Rectal smooth muscle tissue (tissue), 1 donor: ENCODE data around the gene AP3D1.
A peak's percentile ranks its signal among the peaks of the same experiment; 100 is the strongest.
"Not testable (repeated sequence)": the region's sequence is repeated elsewhere in the genome, so short reads cannot be mapped to it uniquely, and the experiment has no call there.

ENCODE experiments used
- H3K27ac ChIP-seq: one replicate; pipeline ENCODE4 v1.7.0; 2013; ENCODE audit warnings: low read depth, low read length, inconsistent platforms
- H3K27me3 ChIP-seq: one replicate; pipeline ENCODE4 v1.7.0; 2013; ENCODE audit warnings: low read length; ENCODE audit not compliant: control insufficient read depth, insufficient read depth
- H3K36me3 ChIP-seq: one replicate; pipeline ENCODE4 v1.7.0; 2013; ENCODE audit warnings: low read length; ENCODE audit not compliant: control insufficient read depth, insufficient read depth
- H3K4me1 ChIP-seq: one replicate; pipeline ENCODE4 v1.7.0; 2013; ENCODE audit warnings: low read length; ENCODE audit not compliant: control insufficient read depth, insufficient read depth
- H3K4me3 ChIP-seq: one replicate; pipeline ENCODE4 v1.7.0; 2013; ENCODE audit warnings: low read length
- H3K9ac ChIP-seq: one replicate; pipeline ENCODE4 v1.7.0; 2013; ENCODE audit warnings: low read length

Gene AP3D1

DNA sequence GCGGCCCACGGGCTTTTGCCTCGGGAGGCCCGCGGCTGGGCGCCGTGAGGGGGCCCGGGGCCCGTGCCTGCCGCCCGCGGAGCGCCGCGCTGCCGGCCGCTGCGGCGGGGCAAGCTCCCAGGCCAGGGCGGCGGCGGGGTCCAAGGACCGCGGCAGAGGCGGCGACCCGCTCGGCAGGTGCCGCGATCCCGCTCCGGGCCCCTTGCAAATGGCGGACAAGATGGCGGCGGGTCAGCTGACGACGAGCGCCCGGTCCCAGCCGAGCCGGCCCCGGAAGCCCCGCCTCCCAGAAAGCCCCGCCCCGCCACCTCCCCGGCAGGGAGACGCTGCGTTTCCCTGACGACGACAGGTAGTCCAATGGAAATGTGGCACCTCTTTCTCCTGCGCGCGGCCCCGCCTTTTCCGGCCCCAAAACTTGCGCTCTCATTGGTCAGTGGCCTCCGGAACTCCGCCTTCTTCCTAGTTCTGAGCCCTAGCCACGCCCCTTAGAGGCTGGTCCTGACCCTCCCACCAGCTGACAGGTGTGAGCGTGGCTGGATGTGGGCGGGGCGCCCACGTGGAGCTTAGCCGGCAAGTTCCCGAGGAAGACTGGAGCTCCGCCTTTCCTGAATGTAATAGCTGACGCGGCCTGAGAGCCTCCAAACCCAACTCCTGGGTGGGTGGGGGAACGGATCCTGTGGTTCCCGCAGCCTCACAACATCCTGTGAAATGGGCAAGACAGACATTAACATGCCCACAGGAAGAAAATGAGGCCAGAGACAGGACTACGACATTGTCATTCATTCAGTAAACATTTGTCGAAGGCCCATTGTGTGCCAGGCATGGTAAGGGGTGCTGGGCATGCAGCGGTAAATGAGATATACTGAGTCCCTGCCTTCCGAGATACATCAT, at the start of gene AP3D1:
TSS of gene AP3D1 (minus strand) at position 228 of the 891 bp plus-strand sequence. CDS start 232 bp downstream, outside the sequence.
- peak within 1 kb of the TSS; percentile 26 for H3K9ac ChIP-seq
- H3K27ac ChIP-seq: peak within 1 kb of the TSS; percentile 74
- H3K4me3 ChIP-seq: peak within 1 kb of the TSS; percentile 68
- H3K36me3 ChIP-seq: no peaks in the 10 kb centered on the region
- peaks cover 9% of the 10 kb centered on the region for H3K4me1 ChIP-seq
- no peaks in the 10 kb centered on the region for H3K27me3 ChIP-seq

DNA sequence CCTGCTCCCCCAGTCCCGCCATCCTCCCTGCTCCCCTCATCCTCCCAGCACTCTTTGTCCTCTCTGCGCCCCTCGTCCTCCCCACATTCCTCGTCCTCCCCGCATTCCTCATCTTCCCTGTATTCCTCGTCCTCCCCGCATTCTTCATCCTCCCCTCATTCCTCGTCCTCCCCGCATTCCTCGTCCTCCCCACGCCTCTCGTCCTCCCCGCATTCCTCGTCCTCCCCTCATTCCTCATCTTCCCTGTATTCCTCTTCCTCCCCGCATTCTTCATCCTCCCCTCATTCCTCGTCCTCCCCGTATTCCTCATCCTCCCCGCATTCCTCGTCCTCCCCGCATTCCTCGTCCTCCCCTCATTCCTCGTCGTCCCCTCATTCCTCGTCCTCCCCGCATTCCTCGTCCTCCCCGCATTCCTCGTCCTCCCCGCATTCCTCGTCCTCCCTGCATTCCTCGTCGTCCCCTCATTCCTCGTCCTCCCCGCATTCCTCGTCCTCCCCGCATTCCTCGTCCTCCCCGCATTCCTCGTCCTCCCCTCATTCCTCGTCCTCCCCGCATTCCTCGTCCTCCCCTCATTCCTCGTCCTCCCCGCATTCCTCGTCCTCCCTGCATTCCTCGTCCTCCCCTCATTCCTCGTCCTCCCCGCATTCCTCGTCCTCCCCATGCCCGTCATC, 49.4 kb upstream of the AP3D1 start:
- H3K9ac ChIP-seq: not testable (repeated sequence)

DNA sequence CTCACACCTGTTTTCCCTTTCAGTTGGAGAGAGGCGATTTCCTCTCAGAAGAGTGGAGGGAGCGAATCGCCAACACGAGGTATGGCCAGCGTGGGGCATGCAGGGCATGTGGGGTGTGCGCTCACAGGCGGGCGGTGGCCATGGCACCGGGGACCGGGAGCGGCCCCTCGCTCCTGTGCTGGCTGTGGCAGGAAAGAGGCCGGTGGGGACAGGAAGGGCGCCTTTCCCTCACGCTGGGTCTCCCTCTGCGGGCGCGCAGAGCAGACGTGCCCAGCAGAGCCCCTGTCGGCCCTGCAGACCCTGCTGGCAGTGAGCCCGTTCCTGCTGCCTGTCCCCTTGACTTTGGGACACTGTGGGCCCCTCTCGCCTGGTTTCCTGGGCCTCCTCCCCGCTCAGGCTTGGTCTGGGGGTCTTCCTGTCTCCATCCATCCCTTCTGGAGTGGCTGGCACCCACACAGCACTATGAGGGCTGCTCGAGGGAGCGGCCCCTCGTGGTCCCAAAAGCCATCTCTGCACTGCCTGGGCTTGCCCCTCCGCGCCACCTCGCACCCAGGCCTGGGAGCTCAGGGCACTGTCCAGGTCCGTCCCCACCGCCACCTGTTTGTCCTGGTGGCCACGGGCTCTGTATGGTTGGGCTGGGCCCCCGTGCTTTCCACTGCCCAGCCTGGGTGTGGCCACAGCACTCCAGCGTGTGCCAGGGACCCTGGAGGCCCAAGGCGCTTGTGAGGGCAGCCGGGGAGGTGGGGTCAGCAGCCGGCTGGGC, 48.7 kb upstream of the AP3D1 start:
- Histone ChIP-seq H3K4me3 (no peak overlapping the region), H3K4me1 (no peaks in the 10 kb centered on the region), H3K27me3 (no peaks in the 10 kb centered on the region), H3K36me3 (peaks cover 17% of the 10 kb centered on the region), H3K27ac (no peak overlapping the region), H3K9ac (no peak overlapping the region)

More for the DNA sequence above, 49.4 kb upstream of the AP3D1 start:
- H3K27me3 ChIP-seq, H3K4me1 ChIP-seq, H3K4me3 ChIP-seq, H3K27ac ChIP-seq: not testable (repeated sequence)
- H3K36me3 ChIP-seq: peaks cover 15% of the 10 kb centered on the region

DNA sequence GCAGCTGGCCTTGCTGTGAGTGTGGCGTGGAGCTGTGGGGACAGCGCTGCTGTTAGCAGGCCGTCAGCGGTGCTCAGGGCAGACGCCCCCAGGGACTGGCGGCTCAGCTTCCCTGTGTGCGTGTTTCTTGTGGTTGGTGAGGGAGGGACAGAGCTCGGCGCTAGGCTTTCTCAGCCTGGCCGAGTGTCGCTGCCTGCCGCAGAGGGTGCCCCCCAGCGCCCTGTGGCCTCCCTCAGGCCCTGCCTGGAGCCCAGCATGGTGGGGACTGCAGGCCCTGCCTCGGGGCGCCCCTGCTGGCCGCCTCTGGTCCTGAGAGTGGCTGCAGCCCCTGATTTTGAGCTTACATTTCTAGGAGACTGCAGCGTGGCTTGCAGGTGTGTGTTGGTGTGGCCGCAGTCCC, 47.8 kb upstream of the AP3D1 start:
- no peaks in the 10 kb centered on the region for H3K4me1 ChIP-seq
- H3K4me3 ChIP-seq: no peak overlapping the region
- H3K36me3 ChIP-seq: peaks cover 22% of the 10 kb centered on the region
- H3K9ac ChIP-seq: no peak overlapping the region
- no peak overlapping the region for H3K27ac ChIP-seq
- no peaks in the 10 kb centered on the region for H3K27me3 ChIP-seq

DNA sequence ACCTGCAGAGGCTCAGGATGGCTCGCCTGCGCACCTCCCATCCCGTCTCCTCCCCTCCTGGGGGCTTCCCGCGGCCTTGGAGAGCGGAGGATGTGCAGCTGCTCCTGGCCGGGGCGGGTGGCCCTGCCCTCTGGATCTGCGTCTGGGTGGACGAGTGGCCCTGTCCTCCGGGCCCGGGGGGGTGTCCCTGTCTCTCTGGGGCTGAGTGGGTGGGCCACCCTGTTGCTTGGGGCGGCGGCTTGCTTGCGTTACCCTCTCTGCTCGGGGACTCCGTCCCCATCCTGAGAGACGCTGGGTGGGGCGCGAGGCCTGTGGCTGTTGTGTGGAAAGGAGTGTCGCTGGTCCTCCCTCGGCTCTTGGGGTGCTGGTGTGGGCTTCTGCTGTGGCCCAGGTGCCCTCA, 47.0 kb upstream of the AP3D1 start:
- no peaks in the 10 kb centered on the region for H3K27me3 ChIP-seq
- H3K27ac ChIP-seq: no peak overlapping the region
- peaks cover 21% of the 10 kb centered on the region for H3K36me3 ChIP-seq

DNA sequence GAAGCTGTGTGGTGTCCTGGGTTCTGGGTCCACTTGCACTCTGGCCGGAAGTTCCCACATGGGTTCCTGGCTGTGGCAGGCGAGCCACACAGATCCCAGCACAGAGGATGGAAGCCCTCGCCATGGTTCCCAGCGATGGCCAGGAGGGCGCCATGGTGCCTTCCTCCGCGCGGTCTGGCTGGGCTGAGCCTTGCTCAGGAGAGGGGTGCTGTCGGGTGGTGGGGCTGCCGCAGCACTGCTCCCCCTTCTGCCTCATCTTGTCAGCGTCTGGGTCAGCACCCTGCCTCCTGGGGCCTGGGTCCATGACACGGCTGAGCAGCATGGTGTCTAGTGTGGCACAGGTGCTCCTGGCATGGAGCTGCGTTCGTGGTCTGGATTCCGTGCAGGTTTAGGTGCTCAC, 45.9 kb upstream of the AP3D1 start:
- Histone ChIP-seq H3K4me1 (no peaks in the 10 kb centered on the region), H3K27me3 (no peaks in the 10 kb centered on the region), H3K27ac (no peak overlapping the region), H3K4me3 (no peak overlapping the region), H3K9ac (no peak overlapping the region), H3K36me3 (peaks cover 22% of the 10 kb centered on the region)

More for the DNA sequence above, 47.0 kb upstream of the AP3D1 start:
- no peak overlapping the region for H3K9ac ChIP-seq
- H3K4me1 ChIP-seq: no peaks in the 10 kb centered on the region
- H3K4me3 ChIP-seq: no peak overlapping the region

DNA sequence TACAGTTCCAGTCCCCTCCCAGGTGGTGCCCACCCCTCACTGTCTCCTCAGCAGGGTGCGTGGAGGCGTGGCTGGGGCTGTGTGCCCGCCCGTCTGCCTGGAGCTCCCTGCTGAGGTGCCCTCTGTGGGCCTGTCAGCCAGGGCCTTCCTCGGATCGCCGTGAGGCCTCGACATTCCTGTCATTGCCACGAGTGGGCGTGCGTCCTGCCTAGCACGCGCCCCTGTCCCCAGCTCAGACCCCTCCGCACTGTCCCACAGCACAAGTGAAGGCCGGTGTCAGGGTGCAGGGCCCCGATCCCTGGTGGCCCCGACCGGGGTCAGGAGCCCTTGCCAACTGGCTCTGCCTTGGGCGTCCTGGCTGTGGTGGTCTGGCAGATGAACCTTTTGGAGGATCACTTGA, 44.5 kb upstream of the AP3D1 start:
- no peaks in the 10 kb centered on the region for H3K27me3 ChIP-seq
- no peak overlapping the region for H3K27ac ChIP-seq
- H3K4me3 ChIP-seq: no peak overlapping the region
- H3K9ac ChIP-seq: no peak overlapping the region
- H3K4me1 ChIP-seq: no peaks in the 10 kb centered on the region
- peaks cover 28% of the 10 kb centered on the region for H3K36me3 ChIP-seq

DNA sequence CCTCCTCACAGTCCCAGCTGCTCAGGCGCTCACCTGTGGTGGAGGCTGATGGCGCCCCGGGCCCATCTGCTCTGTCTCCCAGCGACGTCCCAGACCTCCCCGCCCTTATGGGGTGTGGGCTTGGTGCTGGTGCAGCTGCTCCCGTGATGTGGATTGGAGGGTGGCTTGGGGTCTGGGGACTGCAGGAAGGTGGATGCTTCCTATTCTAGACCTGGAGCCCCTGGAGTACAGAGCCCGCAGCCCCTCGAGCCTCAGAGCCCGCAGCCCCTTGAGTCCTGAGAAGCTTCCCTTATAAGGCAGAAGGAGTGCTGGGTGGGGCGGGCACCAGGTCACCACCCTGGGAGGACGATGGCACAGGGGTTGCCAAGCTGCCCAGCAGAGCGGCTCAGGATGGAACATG, 44.0 kb upstream of the AP3D1 start:
- H3K27me3 ChIP-seq: no peaks in the 10 kb centered on the region
- H3K9ac ChIP-seq: no peak overlapping the region
- peaks cover 28% of the 10 kb centered on the region for H3K36me3 ChIP-seq
- H3K4me3 ChIP-seq: no peak overlapping the region
- no peaks in the 10 kb centered on the region for H3K4me1 ChIP-seq
- no peak overlapping the region for H3K27ac ChIP-seq

DNA sequence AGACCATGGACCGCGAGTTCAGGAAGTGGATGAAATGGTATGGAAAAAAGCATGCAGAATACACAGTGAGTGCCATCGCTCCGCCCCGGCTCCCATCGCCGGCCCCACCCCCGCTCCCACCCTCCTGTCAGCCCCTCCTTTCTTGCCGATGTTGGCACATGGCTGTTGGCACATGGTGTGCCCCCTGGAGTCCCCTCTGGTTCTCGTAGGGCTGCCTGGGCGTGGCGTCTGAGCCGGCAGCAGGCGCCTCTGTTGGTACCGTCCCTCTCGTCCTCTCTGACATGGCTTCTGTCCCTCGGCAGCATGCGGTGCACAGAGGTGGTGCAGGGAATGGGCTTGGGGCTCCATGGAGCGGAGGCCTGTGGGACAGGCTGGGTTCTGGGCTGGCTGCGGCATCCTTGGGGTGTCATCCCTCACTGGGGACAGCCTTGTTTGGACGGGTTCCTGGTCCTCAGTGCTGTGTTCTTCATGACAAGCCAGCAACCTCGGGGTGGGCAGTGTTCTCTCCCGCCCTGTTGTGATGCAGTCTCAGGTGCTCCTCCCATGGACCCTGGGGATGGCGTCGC, 43.2 kb upstream of the AP3D1 start:
- Histone ChIP-seq H3K27me3 (no peaks in the 10 kb centered on the region), H3K27ac (no peak overlapping the region), H3K4me1 (no peaks in the 10 kb centered on the region), H3K36me3 (peaks cover 28% of the 10 kb centered on the region), H3K9ac (no peak overlapping the region), H3K4me3 (no peak overlapping the region)

DNA sequence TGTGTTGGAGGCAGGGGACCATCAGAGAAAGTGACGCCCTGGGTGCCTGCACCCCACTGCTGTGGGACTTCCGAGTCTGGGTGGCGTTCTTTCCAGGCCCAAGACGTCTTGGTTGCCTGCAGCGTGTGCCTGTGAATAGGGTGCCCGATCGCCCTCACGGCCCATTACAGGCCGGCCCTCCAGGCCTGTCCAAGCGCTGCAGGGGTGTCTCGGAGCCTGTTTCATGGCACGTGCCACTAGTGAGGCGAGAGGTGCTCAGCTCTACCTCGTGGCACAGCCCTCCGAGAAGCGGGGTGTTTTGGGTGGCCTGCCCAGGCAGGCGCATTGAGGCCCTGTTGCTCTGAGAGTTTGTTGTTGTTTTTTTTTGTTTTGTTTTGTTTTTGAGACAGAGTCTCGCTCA, 42.4 kb upstream of the AP3D1 start:
- no peaks in the 10 kb centered on the region for H3K4me1 ChIP-seq
- H3K27ac ChIP-seq: no peak overlapping the region
- peaks cover 31% of the 10 kb centered on the region for H3K36me3 ChIP-seq
- H3K9ac ChIP-seq: no peak overlapping the region
- H3K4me3 ChIP-seq: no peak overlapping the region
- no peaks in the 10 kb centered on the region for H3K27me3 ChIP-seq

DNA sequence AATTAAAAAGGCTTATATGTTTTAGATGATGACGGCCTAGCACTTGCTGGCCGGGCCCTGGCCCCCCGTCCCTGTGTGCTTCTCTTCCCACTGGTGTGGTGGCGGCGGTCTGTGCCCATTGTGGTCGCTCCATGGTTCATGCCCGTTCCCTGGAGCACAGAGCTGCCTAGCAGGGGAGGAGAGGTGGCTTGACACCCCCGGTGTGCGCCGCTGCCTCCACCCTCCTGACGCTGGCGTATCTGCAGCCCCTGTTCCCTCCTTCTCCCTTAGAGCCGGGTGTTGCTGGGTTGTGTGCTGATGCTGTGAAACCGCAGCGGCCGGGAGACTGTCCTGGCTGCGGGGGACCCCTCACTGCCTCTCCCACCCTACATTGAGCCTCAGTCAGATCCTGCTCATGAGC, 41.5 kb upstream of the AP3D1 start:
- H3K9ac ChIP-seq: no peak overlapping the region
- no peaks in the 10 kb centered on the region for H3K27me3 ChIP-seq
- H3K4me1 ChIP-seq: no peaks in the 10 kb centered on the region
- peaks cover 35% of the 10 kb centered on the region for H3K36me3 ChIP-seq
- H3K4me3 ChIP-seq: no peak overlapping the region
- no peak overlapping the region for H3K27ac ChIP-seq
